Adrenal gland (tissue), 5 donors: ENCODE data around the gene SLC22A17.

Experiments
- POLR2A ChIP-seq, 2 donors: fragments of 450-650 bp; IDR thresholded peaks; one replicate each; pipeline ENCODE4 v1.6.1; 2017; ENCODE audit warnings: antibody characterized with exemption in 2 of 2, mild to moderate bottlenecking in 2 of 2, moderate library complexity in 1 of 2
- TF ChIP-seq, protein P1 (sequence below), 6 experiments: fragments of 450-650 bp in 4 of 6; fragments of 200-600 bp in 2 of 6; sonication (generic) in 1 of 6; IDR thresholded peaks; 1 replicate in 5 of 6; 2 replicates in 1 of 6; pipeline versions ENCODE4 v1.5.1 to v1.8.0; 2016 to 2021; ENCODE audit warnings: antibody characterized with exemption in 6 of 6, mild to moderate bottlenecking in 2 of 6, moderate library complexity in 1 of 6
- donor health status: DM: no; HTN: no; CAD: no.

DNA sequence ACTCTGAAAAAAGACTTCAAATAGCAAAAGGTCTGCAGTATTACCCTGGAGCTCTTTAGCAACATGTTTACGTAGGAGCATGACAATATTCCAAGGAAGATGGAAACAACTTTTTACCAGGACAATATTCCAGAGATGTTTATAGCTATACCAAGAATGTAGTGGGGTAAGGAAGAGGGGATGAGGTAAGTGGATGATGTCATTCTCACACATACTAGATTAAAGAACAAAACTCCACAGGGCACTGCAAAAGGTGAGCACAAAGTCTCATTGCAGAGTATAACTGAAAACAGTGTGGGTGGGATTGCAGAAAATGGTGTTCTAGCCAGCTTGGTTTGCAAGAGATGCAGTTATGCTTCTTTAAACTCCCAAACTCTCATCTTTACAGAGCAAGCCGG is 32.6 kb upstream of the SLC22A17 start:
- TF ChIP-seq, protein P1, sequence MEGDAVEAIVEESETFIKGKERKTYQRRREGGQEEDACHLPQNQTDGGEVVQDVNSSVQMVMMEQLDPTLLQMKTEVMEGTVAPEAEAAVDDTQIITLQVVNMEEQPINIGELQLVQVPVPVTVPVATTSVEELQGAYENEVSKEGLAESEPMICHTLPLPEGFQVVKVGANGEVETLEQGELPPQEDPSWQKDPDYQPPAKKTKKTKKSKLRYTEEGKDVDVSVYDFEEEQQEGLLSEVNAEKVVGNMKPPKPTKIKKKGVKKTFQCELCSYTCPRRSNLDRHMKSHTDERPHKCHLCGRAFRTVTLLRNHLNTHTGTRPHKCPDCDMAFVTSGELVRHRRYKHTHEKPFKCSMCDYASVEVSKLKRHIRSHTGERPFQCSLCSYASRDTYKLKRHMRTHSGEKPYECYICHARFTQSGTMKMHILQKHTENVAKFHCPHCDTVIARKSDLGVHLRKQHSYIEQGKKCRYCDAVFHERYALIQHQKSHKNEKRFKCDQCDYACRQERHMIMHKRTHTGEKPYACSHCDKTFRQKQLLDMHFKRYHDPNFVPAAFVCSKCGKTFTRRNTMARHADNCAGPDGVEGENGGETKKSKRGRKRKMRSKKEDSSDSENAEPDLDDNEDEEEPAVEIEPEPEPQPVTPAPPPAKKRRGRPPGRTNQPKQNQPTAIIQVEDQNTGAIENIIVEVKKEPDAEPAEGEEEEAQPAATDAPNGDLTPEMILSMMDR (IDR thresholded peaks at IDR 0.05), result no peak
- no peak for TF ChIP-seq POLR2A (IDR thresholded peaks at IDR 0.05)
